Activated CD4-positive, alpha-beta T cell treated with anti-CD3 and anti-CD28 coated beads, Interleukin-2, Interleukin-6, amounts not matched to agents 100 ng/mL and 50 ng/mL, durations not matched to agents 16 hours and 8 hours (primary cell): ENCODE measurements around the gene MMP11.

ENCODE experiments used
- DNase-seq: peaks from one replicate; pipeline ENCODE4 v3.0.0-alpha.2; 2020

The MMP11 gene

DNA sequence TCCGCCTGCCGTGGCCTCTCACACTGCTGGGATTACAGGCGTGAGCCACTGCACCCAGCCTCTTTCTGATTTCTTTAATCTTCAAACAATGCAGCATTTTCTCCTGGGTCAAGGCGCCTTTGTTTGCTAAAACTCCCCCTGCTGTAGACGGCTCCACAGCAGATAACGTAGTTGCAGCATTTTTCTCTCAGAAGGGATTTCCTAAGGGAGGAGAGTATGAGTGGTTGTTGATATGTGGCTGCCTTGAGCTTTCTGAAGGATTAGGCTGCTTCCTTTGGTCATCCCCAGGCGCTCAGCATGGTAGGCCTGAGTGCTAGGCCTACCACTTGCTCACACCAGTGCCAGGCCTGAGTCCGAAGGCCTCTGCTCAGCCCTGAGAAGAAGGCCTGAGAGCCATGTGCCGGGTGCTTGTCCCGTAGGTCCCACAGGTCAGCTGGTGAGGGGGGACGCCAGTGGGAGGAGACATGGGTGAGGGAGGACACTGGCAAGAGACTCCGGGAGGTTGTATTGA, 32.2 kb downstream of the MMP11 start:
- no peak for DNase-seq

DNA sequence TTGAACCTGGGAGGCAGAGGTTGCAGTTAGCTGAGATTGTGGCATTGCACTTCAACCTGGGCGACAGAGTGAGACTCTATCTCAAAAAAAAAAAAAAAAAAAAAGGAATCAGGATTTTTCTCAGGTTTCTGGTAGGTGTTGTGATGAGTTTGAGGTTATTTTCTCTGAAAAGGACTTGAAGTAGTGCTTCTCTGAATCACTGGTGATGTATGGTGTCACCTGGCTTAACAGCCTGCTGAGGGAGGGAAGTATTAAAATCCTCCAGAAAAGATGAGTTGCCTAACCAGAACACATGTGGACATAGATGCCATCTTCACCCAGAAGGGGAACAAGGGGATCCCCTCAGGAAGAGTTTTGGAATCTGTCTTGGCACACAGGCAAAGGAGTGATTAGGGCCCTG, 34.2 kb downstream of the MMP11 start:
- no peak for DNase-seq

DNA sequence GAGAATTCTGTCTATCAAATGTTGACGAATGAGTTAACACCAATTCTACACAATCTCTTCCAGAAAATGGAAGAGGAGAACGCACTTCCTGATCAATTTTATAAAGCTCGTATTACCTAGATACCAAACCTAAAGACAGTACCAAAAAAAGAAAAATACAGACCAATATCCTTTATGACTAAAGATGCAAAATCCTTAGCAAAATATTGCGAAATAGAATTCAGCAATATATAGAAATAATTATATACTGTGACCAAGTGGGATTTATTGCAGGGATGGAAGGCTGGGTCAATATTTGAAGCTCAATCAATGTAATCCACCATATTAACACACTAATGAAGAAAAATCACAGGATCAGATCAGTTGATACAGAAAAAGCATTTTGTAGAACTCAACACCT, 39.7 kb downstream of the MMP11 start:
- DNase-seq: no peak

DNA sequence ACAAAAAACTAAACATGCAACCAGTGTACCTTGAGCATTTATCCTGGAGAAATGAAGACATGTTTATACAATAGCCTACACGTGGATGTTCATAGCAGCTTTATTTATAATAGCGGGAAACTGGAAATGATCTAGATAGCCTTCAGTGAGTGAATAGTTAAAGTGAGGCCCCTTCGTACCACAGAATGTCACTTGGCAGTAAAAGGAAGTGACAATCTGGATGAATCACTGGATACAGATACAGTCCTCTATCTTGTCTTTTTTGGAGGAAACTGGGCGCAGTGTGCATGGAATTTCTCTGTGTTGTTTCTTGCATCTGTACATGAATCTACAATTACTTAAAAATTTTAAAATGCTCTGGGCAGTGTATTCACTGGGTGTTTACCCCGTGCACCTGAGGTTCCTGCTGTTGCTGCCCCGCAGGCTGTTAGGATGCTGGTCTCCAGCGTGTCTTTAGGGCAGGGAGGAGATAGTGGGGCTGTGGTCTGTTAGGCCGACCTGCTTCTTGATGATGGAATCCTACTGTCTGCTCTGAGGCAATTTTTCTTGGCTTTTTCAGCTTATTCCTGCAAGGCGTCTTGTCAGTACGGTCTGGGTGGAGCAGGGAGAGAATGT, 43.0 kb downstream of the MMP11 start:
- no peak for DNase-seq

DNA sequence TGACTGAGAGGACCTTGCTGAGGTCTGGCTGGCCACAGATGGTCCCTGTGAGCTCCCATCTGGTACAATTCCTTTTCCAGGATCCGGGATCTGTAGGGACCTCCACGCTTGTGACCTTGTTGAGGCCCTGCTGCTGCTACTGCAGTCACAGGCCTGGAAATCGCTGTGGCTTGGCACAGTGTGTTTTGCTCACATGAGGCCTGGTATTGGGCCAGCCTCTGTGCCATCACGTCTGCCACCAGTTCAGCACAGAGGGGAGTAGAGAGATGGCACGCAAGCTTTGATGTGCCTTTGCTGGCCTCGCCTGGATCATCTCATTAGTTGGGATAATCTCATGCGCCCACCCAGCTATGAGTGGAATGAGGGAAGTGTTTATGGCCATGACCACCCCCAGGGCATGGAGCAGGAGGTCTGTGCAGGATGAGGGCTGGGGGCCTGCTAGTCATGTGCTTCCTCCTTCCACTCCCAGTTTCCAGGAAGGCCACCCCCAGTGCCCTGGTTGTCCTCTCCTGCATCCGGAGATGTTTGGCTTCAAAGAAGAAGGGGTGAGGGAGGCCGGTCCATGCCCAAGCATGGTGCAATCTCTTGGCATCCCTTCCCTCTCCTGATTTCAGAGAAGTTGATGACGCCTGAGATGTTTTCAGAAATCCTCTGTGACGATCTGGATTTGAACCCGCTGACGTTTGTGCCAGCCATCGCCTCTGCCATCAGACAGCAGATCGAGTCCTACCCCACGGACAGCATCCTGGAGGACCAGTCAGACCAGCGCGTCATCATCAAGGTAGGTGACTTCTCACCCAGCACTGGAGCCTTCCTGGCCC, 43.7 kb downstream of the MMP11 start:
- no peak for DNase-seq

DNA sequence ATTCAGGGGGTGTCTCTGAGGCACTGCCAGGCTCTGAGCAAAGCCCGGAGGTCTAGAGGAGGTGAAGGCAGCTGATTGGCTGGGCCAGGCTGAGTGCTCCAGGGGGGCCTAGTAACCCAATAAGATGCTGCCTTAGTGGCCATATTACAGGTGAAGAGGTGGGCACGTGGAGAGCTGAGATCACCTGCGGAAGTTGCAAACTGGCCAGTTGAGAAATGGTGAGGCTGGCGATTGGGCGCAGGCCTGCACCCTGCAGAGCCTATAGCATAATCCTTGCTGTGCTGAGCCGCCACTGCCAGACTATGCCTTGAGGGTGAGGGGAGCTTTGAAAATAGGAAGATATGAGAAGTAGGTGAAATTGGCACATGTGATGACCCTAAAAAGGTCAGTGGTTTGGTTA, 44.5 kb downstream of the MMP11 start:
- no peak for DNase-seq

DNA sequence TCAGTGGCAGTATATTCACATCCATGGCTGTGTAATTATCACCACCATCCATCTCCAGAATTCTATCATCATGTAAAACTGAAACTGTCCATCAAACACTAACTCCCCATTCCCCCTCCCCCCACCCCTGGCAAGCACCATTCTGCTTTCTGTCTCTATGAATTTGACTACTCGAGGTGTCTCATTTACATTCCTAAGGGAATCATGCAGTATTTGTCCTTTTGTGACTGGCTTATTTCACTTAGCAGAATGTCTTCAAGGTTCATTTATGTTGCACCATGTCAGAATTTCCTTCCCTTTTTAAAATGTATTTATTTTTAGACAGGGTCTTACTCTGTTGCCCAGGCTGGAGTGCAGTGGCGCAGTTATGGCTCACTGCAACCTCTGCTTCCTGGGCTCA, 45.9 kb downstream of the MMP11 start:
- no peak for DNase-seq

DNA sequence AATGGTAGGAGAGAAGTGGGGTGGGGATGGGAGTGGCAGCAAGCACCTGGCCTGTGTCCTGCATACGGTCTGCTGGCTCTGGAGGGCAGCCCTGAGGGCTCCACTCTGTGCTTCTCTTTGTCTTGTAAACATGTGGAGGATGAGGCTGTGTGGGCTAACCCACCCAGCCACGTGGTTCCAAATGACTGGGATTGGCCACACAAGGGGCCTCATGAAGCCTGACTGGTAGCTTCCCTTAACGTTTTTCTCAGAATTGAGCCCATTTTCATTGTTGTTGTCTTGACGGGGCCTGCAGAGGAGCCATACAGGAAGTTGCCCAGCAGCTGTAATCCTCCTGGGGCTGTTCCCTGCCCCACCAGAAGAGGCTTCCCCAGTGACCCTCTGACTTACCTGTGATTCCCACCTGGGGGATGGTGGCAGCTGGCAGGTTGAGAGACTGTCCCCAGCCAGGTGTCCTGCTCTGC, 48.1 kb downstream of the MMP11 start:
- DNase-seq: peak; percentile 64

DNA sequence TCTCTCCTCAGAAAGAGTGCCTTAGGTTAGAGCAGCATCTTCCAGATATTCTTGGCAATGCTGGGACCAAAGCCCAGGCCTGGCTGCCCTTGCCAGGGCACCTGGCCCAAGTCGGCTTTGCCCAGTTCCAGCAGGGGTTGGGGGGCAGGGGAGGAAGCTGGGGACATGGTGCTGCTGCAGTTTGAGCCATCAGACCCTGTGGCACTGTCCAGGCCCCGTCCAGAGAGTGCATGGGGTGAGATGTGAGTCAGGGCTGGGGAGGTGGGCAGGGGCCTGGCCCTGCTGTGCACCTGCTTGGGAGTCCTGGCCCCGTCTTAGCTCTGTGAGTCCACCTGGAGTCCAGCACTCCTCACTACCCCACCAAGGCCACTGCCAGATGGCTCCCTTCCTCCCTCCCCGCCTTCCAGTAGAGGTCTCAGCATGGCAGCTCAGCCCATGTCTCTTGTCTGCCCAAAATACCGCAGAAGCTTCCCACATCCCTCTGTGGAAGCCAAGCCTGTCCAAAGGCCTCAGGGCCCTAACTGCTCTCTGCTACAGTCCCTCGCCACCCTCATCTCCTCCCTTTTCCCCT, 49.5 kb downstream of the MMP11 start:
- no peak for DNase-seq

DNA sequence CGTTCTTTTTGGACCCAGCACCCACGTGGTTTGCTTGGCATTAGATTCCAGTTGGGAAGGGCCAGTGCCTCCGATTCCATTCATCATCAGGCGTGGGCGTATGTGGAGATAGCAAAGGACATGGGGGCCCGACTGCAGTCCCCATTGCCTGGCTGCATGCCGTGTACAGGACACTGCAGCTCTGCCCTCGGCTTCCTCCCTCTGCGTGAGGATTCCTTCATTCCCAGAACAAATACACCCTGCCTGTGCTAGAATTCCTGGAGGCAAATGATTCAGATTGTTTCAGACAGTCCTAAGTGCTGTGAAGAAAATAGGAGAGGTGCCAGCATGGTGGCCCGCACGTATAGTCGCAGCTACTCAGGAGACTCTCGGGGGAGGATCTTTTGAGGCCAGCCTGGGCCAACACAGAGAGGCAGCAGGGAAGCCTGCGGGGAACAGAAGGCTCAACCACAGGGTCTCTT, 50.7 kb downstream of the MMP11 start:
- no peak for DNase-seq

DNA sequence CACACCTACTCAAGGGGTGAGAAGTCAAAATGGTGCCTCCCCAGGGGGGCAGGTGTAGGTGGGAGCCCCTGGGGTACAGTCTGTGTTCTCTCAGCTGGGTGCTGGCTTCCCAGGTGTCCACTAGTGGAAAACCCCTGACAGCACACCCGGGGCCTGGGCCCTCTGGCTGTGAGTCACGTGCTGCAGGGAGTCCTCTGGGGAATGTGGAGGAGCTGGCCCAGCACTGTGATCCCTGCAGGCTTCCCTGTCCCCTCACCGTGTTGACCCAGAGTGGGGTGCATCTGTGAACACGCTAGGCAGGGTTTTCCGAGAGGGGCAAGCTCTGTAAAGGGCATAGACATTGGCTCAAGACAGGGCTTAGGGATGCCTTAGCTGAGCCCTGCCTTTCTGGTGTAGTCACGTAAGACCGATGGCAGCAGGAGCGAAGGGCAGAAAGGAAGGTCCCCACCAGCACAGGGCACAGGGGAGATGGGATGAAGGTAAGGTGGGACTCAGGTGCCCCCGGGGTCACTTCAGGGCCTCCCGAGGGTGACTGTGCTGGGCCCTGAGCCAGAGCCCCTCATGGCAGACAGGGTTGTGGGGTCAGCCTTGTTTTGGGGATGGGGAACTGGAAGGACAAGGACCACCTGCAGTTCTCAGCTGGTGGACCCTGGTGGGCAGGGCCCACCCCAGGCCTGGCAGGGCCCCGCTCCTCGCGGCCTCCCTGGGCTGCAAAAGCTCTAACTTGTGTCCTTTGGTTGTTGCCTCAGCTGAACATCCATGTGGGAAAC, 52.0 kb downstream of the MMP11 start:
- DNase-seq: no peak

DNA sequence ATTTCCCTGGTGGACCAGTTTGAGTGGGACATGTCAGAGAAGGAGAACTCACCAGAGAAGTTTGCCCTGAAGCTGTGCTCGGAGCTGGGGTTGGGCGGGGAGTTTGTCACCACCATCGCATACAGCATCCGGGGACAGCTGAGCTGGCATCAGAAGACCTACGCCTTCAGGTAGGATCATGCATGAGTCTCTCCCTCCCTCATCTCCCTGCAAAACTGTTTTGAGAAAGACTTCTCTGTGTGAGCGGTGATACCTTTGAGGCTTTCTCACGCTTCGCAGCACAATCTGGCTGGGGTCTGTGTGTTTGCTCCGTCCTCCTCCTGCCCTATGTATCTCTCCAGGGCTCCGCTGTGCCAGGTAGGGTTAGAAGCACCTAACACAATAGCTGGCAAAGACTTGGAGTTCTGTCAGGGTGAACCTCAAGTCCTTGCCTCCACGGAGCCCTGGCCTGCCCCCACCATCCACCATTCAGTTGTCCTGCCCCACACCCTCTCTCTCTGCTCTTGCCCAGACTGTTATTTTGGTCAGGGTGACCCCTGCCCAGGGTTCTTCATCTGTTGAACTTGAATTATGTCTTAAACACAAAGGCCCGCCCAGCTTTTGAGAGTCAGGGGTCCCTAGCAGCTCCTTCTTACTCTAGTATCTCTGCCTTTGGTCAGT, 52.7 kb downstream of the MMP11 start:
- no peak for DNase-seq

DNA sequence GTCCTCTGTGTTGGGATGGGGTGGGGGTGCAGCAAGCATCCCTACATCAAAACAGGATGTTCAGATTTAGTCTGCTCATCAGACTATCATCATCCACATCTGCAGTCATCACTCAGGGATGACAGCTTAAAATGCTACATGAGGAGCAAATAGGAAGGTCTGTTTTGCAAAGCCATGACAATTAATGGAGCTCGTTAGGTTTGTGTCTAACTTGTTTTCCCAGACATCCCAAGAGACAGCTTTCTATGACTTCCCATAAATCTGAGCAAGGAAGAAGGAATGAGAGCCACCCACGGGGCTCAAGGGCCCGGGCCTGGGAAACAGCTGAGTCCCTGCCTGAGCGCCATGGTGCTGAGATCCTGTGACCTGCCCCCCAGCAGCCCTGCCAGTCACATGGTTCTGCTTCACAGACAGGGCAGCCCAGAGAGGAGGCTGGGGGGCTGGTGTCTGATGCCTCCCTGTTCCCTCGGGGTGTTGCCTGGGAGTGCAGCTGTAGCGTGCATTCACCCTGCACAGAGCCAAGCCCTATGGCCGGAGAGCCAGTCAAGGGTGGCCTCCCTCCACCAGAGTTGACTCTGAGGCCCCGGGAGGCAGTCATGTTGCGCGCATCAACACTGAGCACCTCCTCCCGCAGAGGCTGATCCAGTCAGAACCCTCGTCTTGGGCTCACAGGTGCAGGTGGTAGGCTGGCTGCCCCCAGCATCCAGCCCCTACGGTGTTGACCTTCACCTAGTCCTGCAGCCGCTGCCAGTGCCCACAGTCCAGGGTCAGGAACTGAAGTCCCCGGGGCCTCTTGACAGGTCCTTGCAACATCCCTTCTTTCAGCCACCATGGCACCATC, 54.1 kb downstream of the MMP11 start:
- no peak for DNase-seq

DNA sequence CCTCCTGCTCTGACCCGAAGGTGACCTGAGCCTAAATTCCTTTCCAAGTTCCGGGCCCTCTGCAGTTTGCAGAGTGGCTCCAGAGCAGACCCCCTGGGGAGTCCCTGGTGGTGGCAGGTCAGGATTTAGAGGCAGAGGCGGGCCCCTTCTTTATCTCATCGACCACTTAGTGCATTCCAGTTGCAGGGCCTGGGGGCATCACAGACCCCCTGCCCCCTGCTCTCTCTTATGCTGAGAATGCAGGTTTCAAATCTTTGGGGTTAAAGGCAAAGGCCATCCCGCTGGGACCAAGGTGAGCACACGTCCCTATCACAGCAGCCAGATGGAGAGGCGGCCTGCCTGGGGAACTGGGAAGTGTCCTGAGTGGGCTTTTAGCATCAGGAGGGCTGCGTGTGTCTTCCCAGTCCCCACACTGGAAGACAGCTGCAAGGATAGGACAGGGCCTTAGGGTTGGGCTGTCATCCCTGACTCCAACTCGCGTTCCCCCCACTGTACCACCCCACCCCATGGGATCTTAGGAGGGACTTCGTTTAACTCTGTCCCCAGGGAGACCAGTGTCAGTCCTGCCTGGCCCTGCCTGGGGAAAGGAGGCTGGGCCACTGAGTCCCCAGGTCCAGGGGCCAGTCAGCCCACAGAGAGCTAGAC, 54.8 kb downstream of the MMP11 start:
- no peak for DNase-seq

DNA sequence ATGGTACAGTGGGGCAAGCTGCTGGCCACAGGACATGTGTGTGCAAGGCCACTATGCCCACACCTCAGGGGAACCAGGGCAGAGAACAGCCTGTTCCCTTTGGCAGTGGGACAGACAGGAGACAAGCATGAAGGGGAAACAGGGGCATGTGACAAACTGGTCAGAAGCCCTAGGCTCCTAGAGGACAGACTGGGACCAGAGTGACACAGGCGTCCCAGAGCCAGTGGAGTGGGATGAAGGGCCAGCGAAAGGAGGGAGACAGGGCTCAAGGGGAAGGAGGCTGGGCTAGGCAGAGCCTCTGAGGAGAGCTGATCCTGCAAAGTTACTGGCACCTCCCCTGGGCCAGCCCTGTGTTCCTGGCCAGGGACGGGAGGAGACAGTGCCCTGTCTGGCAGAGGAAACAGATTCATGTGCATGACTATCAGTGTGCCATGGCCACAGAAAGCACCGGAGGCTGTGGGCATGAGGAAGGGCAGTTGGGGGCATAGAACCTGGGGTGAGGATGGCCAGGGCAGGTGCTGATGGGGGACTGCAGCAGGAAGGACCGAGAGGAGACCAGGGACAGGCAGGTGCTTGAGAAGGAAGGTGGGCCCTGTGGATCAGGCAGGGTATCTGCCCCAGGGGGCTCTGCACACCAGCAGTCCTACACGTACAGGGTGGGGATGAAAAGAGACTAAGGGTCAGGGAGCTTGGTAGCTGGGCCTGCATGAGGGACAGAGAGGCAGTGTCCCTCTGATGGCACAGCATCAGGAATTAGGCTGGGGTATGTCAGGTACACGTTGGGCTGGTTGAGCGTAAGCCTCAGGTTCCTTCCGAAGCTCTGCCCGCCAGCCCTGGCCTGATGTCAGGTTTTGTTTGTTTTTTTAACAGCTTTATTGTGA, 56.4 kb downstream of the MMP11 start:
- no peak for DNase-seq

DNA sequence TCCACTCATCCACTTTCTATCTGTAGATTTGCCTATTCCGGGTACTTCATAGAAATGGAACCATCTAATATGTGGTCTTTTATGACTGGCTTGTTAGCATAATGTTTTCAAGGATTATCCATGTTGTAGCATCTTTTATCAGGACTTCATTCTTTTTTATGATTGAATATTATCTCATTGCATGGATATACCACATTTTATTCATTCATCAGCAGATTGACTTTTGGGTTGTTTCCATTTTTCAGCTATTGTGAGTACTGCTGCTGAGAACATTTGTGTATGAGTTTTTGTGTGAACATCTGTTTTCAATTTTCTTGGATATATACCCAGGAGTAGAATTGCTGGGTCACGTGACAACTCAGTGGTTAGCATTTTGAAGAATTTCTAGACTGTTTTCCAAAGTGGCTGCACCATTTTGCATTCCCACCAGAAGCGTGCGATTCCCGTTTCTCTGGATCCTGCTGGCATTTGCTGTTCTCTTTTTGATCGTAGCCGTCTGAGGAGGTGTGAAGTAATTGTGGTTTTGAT, 57.3 kb downstream of the MMP11 start:
- DNase-seq: no peak

DNA sequence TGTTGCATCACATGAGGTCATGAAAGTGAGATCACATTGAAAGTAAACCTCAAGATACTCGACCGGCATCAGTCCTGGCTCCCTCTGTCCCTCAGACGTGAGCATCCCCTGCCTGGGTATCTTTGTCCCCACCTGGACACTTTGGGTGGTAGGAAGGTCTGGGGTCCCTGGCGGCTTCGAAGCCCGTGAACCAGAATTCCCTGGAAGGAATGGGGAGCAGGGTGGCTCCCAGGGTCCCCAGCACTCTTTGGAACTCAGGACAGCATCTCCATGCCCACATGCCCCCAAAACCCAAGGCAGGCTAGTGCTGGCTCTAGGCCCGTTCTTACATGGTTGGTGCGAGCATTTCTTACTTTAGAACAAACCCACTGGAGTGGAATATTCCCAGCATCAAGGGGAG, 58.6 kb downstream of the MMP11 start:
- no peak for DNase-seq

DNA sequence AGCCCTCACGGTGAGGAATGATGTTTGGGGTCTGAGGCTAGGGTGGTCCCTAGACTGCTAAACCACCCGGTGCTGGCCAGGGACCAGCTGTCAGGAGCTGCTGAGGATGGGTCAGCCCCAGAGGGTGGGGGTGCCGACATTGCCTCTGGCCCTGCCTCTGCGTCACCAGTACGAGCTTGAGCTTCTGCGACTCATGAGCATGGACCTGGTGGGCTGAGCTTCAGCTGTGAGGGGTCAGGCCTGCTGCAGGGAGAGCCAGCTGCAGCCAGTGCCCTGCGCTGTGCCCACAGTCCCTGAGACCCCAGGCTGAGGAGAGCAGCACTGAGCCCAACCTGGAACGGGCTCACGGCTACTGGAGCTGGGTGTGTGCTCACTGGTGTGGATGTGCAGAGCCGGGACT, 59.1 kb downstream of the MMP11 start:
- no peak for DNase-seq

DNA sequence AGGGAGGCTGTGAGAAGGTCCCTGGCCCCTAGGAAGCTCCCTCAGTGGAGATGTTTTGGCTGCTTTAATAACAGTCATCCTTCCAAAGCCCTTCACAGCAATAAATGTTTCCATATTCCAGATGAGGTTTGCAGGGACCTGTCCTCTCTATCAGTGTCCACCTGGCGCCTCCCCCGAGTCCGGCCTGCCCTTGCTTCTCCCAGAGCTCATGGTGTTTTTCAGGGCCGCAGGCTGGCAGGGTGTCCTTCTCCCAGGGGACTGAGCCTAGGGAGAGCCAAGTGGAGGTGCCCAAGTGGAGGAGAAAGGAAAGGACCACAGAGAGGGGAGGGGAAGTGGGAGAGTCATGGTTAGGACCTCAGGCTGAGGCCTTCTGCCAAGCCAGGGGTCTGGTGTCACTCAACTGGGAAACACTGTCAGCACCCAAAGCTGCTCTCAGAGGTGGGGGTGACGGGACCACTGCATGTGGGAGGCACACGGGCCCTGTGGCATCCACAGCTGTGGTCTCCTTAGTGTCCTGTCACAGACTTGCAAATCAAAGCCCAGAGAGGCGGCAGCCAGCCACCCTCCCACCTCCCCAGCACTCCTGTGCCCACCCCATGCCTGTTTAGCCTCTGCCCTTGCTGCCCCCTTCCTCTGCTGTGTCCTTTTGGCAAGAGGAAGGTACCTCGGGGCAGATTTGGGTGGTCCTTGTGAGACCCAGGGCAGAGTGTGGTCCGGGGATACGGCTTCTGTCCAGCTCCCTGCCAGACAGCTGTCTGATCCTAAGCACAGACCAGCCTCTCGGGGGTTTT, 59.8 kb downstream of the MMP11 start:
- no peak for DNase-seq
